Stimulated activated CD8-positive, alpha-beta memory T cell treated with anti-CD3 and anti-CD28 coated beads, Interleukin-12 subunit alpha, Interleukin-12 subunit beta, amount 100 ng/mL, for 4 hours (primary cell): ENCODE results near the gene KCNE3.
A peak's percentile ranks its signal among the peaks of the same experiment; 100 is the strongest.

Experiments
- DNase-seq: peaks from one replicate; pipeline ENCODE4 v3.0.0-alpha.2; 2020; ENCODE audit warnings: low read depth

The KCNE3 gene, protein sequence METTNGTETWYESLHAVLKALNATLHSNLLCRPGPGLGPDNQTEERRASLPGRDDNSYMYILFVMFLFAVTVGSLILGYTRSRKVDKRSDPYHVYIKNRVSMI

DNA sequence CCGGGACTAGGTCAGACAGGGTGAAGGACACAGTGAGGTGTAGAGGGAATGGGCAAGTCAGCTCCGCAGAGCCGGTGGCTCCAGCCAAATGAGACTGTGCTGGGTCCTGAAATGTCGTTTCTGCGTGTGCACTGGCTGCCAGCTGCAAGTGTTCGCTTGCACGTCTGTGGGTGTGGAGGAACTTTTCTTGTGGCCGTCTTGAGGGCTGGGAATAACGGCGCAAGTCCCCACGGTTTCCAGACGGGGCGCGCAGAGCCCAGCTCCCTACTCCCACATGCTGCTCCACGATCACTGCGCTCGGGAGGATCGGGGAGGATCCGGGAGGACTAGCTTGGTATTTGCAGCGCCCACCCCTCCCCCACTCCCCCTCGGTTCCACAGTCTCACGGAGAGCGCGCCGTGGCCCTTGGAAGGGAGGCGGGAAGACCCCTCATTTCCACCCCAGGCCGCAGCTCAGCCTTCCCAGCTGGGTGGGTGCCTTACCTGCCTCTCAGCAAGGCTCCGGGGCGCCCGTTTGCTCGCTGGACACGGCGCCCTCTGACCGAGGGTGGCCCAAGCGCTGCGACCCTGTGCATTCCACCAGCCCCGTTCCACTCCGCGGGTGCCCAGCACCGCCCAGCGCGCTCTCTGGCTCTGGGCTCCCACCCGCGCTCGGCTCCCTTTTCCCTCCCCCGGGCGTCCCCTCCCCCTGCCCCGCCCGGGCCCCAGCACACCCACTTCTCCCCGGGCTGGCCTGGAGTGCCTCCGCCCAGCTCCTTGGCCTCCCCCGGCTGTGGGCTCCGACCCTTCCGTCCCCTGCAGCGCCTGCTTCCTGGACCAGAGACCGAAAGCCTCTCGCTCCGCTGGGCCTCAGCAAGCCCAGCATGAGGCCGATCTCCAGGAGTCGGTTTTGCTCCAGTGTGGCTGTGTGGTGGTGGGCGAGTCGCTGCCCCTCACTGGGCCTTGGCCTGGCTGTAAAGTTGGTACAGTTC, at the start of gene KCNE3:
KCNE3 (minus strand) TSS at position 634 of the 970 bp plus-strand sequence. CDS start 9,986 bp downstream, outside the sequence.
- DNase-seq: no peak

DNA sequence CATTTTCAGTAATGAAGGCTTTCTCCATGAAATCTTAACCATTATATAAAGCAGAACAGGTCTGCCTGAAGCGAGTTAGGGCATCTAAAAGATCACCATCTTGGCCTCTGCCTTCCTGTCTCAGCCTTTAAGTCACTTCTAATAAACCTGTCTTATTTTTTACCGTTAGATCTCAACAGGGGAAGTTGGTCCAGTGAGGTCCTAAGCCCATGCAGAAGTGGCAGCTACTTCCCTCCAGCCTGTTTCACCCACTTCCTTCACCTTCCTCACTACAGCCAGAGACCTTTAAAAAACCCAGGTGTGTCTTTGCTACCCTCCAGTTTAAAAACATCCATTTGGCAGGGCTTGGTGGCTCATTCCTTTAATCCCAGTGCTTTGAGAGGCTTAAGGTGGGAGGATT, 40.2 kb upstream of the KCNE3 start:
- DNase-seq: no peak

DNA sequence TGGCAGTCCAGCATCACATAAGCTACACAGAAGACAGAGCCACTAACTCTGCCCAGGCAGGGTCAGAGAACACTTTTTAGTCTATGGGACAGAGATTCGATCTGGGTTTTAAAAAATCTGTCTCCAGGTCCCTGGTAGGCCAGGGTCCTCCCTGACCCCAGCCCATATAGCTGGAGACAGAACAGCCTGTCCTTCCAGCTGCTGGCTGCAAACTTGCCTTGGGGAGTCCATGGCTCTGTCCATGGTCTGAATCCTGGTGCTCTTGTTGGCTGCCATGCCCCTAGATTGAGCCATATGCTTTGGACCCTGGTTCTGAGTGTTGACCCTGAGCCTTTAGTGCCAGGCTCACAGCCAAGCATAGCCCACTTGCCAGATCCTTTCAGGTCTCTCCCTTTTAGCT, 39.5 kb upstream of the KCNE3 start:
- DNase-seq: no peak

DNA sequence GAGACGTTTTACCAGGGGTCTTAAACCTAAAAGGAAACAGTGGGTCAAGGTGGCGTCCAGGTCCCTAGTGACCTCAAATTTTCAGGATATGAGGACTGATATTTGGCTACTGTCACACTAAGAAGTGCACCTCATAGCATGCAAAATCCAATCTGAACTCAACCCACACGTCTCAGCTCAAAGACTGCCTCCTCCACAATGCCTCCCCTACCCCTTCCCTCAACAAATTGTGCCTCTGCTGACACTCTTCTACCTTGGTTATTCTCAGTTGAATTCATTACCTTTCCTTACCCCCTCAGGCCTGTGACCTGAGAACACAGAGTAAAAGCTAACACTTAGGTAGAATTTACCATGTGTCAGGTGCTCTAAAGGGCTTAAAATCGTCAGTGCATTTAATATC, 38.6 kb upstream of the KCNE3 start:
- no peak for DNase-seq

DNA sequence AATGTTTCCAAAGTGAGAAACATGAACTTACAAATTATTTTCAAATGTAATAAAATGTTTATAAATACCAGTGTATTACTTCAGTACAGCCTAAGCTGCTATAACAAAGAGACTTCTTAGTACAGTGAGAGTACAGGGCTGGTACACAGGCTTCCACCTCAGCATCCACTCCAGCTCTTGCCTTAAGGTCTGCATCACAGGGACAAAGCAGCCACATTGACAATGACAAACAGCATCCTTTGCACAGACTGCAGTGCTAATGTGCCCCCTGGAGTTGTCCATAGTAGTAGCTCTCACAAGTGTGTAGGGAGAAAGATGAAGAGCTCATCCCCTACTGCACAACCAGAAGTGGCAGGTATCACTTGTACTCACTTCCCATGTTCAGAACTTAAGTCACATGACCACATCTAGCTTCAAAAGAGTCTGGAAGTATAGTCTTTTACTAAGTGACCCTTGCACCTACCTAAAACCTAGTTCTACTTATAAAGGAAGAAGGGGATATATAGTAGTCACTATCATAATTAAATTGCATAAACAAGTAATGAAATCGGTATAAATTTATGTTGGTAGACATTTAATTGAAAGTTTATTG, 36.8 kb upstream of the KCNE3 start:
- no peak for DNase-seq

DNA sequence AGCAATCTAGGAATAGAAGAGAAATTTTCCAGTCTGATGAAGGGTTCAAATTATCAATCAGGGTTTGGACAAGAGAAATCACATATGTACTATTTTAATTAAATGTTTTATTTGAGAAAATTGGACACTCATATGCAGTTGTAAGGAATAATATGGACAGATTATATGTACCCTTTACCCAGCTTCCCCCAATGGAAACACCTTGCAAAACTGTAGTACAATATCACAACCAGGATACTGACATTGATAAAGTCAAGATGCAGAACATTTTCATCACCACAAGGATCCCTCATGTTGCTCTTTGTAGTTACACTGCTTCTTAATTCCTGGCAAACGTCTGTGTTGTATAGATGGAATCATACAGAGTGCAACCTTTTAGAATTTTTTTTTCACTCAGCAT, 27.6 kb upstream of the KCNE3 start:
- no peak for DNase-seq

DNA sequence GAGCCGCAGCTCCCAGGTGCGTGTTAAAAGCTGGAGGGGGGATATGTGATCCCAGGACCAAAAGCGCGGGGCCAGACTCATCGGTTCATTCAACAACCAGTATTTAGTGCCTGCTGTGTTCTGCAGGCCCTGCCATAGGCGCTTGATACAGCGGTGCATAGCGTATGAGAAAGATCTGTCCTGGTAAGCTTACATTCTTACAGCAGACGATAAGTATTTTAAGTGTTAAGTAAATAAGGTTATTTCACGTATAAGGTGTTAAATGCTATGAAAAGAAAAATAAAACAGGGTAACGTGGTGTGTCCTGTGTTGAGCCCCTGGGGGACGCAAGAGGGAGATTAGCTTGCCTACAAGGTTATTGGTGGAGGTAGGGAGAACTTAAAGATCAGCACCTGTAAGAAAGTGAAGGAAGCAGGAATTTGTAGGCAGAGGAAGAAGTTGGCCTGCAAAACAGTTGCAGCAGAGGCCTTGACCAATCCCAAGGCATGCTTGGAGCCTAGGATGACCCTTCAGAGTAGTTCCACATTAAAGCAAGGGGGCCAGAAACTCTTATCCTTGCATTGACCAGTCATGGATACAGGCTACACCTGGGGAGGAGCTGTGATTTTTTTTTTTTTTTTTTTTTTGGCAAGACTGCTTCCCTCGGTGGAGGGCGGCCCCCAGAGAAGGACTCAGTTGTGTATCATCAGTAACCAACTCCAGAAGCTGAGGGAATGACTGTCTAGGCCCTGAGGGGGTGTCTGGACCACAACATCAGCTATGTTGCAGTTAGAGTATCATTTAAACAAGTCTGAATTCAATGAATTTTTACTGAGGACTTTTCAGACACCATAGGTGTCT, 26.7 kb upstream of the KCNE3 start:
- DNase-seq: no peak

DNA sequence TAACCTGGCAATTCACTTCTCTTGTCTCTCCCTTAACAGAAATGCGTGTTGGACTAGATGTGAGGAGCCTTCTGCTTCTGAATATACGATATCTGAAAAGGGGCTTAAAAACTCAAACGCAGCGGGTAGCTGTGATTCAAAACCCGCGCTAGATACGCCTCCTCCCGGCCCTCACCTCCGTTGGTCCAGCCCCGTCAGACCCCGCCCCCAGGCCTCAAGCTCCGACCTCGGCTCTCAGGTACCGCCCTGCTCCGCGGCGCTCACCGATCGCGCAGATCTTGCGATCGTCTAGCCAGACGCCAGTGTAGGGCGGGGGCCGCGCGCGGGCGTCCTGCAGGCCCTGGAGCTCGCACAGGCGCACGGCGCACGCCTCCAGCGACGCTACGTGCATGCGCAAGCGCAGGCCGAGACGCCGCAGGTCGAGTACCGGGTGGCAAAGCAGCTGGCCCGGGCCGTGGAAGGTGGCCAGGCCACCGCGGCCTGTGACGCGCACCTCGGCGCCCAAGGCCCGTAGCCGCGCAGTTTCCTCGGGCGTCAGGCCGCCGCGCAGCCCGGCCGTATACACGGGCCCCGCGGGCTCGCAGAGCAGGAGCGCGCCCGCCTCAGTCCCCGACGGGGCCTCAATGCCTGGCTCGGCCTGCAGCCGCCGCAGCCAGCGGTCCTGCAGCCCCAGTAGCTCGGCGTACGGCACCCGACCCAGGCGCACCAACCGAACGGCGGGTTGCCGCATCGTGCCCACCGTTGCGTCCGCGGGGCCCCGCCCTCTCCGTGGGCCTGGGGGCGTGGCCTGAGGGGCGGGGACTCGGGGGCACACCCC, 25.8 kb upstream of the KCNE3 start, which contains the start of gene LIPT2:
LIPT2 (minus strand) TSS at position 751 of the 817 bp plus-strand sequence; CDS start at position 730, 21 bp downstream.
- DNase-seq: peak; percentile 95

DNA sequence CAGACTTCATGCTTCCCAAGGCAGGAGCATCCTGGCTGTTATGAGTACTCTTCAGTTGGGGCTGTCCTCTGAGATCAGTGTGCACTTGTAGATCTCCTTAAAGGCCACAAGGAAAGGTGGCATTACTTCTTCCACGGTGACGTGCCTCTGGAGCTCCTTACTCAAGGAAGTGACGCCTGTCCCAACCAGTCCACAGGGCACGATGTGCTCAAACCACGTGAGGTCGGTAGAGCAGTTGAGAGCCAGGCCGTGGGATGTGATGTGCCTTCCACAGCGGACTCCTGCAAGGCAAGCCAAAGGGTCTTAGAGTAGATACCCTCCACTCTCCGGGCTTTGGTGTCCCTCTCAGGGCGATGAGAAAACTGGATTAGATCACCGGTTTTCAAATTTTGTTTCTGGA, 24.7 kb upstream of the KCNE3 start:
- no peak for DNase-seq

DNA sequence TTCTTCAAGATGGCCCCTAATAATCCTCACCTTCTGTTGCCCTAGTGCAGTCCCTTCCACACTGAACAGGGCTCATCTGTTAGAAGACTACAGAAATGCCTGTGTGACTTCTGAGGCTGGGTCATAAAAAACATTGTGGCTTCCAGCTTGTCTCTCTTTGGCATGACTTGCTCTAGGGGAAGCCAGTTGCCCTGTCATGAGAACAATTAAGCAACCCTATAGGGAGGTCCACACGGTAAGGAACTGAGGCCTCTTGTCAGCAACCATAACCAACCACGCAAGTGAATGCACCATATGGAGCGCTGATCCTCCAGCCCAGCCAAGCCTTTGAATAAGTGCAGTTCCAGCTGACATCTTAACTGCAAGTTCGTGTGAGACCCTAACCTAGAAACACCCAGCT, 23.6 kb upstream of the KCNE3 start:
- no peak for DNase-seq

DNA sequence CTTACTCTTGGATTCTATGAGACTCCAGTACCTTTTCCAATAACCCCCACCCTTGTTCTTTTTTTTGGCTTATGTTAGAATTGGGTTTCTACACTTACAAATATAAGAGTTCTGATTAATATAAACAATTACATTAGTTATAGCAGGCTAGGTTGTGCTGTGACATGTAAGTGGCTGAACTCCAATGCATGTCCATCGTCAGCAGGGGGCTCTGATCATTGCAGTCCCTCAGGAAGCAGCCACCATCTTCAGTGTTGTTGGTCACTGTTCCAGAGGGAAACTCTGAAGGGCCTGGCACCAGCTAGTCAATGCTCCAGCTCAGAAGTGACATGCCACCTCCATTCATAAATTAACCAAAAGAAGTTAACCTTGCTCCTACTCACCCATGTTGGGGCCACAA, 20.5 kb upstream of the KCNE3 start:
- no peak for DNase-seq

DNA sequence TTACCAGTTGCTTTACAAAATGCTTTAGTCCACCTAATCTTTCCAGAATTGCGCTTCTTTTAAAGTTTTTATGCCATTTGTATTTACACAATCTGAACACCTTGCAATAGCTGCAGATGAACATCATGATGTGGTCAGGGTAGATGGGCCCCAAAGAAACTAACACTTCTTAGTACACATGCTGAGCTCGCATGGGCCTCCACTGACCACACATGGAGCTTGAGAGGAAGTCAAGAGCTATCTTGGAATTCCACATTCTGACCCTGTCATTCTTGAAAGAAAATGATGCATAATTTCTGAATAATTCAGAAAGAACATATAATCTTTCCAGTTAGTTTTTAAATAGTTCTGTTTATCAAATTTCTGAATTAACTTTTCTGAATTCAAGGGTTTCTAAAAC, 18.5 kb upstream of the KCNE3 start:
- no peak for DNase-seq

DNA sequence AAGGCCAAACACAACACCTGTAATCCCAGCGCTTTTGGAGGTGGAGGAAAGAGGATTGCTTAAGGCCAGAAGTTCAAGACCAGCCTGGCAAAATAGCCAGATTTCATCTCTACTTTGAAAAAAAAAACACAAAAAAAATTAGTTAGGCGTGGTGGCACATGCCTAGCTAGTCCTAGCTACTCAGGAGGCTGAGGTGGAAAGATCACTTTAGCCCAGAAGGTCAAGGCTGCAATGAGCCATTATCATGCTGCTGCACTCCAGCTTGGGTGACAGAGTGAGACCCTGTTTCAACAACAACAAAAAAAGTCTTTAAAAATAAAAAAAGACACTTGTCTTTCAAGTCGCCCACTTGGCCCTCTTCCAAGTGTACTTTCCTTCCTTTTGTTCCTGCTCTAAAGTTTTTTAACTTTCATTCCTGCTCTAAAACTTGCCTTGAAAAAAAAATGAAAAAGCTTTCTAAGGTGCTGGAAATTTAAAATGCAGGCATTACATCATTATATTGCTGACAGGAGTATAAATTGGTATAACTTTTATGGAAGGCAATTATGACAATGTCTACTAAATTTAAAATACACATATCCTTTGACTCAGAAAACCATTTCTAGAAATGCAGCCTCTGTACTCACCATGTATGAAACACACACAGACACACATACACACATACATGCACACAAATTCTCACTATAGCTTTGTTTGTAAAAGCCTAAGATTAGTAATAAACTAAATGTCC, 13.5 kb upstream of the KCNE3 start:
- no peak for DNase-seq

DNA sequence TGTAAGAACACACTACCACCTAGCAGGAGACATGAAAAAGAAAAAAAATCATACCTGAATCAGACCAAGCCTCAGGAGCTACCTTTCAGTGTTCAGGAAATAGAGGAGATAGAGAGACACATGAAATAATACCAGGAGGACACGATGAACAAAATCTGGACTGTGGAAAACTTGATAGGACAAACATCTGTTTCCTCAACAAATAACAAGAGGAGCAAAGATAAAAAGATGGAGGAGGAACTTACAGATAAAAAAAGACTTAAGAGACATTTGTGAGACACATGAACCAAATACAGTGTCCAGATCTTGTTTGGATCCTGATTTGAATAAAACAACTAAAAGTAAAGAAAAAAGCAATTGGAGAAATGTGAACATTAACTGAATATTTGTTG, 12.4 kb upstream of the KCNE3 start:
- no peak for DNase-seq

DNA sequence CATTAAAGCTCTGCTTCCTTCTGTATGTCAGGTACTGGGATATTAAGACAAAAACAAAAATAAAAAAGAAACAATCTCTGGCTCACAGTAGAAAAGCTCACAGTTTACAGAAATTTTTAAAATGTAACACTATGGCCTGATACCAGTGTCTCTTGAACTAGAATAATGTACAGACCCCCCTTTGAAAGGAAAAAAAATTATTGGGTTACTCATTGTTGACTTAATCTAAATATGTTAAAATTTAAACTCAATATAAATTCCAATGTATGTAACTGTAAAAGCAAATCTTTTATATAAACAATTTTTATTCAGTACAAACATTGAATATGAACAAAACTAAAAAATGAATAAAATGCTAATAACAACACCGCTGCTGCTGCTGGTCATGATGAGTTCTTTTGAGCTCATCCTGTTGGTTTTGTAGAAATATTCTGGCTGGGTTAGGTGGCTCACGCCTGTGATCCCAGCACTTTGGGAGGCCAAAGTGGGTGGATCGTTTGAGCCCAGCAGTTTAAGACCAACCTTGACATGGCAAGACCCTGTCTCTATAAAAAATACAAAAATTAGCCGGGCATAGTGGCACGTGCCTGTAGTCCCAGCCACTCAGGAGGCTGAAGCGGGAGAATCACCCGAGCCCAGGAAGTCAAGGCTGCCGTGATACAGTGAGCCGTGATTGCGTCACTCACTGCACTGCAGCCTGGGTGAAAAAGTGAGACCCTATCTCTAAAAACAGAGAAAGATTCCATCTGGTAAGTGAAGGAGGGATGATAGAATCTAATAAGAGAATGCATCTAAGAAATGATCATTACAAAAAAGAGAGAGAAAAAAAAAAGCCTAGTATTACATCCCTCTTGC, 11.8 kb upstream of the KCNE3 start:
- DNase-seq: no peak

DNA sequence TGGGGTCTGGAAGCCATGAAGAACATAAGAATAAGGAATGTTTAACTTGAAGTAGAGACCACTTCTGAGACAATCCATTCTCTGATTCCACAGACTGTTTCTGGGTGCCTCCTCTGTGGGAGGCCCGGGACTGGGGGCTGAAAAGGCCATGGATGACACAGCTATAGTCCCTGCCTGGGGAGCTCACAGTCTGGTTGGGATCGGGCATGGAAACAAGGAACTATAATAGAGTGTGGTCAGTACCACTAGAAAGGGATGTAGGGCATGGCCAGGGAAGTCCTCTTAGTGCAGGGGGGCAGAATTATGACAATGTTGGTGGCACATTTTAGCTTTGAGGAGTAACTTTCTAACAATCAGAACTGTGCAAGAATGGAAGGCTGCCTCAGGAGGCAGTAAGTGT, 9.2 kb upstream of the KCNE3 start:
- DNase-seq: no peak

DNA sequence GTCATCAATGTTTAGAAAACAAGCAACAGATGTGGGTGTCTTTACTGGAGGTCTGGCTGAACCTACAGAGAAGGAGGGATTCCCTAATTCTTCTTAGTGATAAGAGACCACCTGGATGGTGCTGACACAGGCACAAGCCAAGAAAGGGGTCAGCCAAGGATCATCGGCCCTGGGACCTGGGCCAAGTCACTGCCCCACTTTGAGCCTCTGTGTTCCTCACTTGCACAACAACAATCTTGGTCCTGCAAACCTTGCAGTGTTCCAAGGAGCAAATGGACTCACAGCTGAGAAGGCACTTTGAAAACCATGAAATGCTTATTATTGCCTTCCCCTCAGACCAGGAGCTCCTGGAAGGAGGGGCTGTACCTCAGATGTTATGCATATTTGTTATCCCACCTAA, 7.0 kb upstream of the KCNE3 start:
- DNase-seq: no peak

DNA sequence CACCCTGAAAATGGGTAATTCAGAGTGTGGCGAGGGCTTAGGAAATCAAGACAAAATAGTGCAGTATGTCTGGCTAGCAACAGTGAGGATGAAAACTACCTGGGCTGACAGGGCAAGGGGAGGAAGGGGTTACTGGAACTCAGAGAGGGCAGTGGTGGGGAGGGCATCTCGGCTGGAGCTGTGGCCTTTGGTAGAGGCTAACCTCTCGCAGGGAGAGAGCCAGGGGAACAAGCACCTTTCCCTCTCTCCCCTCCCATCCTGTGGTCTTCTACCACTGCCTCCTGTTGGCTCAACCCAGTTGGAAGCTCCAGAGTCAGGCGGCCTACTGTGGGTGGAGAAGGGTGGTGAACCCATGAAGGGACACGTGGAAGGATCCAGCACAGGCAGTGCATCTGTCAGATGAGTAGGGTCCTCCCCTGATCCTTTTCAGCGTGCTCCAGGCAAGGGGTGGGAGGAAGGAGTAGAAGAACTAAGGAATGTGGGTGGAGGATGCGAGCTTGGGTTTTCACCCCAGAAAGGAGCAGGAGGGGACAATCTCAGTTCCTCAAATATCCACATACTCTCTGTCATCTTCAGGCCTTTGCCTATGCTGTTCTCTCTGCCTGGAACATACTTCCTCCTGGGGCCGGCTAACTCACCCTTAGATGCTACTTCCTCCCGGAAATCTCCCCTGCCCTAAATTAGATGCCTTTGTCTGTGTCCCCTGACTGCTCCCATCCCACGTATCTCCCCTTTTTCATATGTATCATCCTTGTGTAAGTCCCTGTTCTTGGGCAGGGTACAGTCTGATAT, 6.2 kb upstream of the KCNE3 start:
- DNase-seq: no peak
